ENCODE measurements around the gene GVQW3. TPM values are rescaled to one million over a fixed set of nuclear protein-coding genes. Genes with fewer than 3 reads are reported as not detected.

The GVQW3 gene
- total and polyA plus RNA-seq, 9 donors = 2.7 to 6.0 (median 3.5) TPM

GRCh38 chr11:76380159-76380976 is 755 bp upstream of the GVQW3 start:
- Histone ChIP-seq H3K4me3 (ENCODE audit: low read length) (peak overlapping the region; percentile 78), H3K4me1 (ENCODE audit: control insufficient read depth, insufficient read depth, low read length) (peaks cover 24% of the 10 kb centered on the region)
- under 1% methylated on average over 72 of the region's 85 CpGs for WGBS (ENCODE audit: insufficient coverage)

GRCh38 chr11:76382209-76382608 is 1.1 kb downstream of the GVQW3 start:
- H3K27ac ChIP-seq (ENCODE audit: low read length) = no peak overlapping the region
- peaks cover 5% of the 10 kb centered on the region for H3K36me3 ChIP-seq (ENCODE audit: control insufficient read depth, insufficient read depth, low read length)
- no peak overlapping the region for H3K4me3 ChIP-seq (ENCODE audit: low read length)
- H3K9me3 ChIP-seq (replicated peaks; ENCODE audit: control insufficient read depth, low read depth, low read length) = no peaks in the 10 kb centered on the region
- H3K27me3 ChIP-seq (ENCODE audit: control insufficient read depth, insufficient read depth, low read length) = no peaks in the 10 kb centered on the region
- WGBS (ENCODE audit: insufficient coverage) = 83% methylated on average over 4 of the region's 6 CpGs
- DNase-seq = no peak
- peaks cover 24% of the 10 kb centered on the region for H3K4me1 ChIP-seq (ENCODE audit: control insufficient read depth, insufficient read depth, low read length)

More at GRCh38 chr11:76380159-76380976, 755 bp upstream of the GVQW3 start:
- Histone ChIP-seq H3K9me3 (replicated peaks; ENCODE audit: control insufficient read depth, low read depth, low read length) (no peaks in the 10 kb centered on the region), H3K36me3 (ENCODE audit: control insufficient read depth, insufficient read depth, low read length) (peaks cover 3% of the 10 kb centered on the region), H3K27me3 (ENCODE audit: control insufficient read depth, insufficient read depth, low read length) (no peaks in the 10 kb centered on the region), H3K27ac (ENCODE audit: low read length) (peak overlapping the region; percentile 53)
- DNase-seq = no peak

- no peak overlapping the region for H3K27ac ChIP-seq (ENCODE audit: low read length)
- no peak overlapping the region for H3K4me3 ChIP-seq (ENCODE audit: low read length)
- H3K9me3 ChIP-seq (replicated peaks; ENCODE audit: control insufficient read depth, low read depth, low read length) = no peaks in the 10 kb centered on the region
- 72% methylated on average over 4 of the region's 5 CpGs for WGBS (ENCODE audit: insufficient coverage)
- peaks cover 19% of the 10 kb centered on the region for H3K4me1 ChIP-seq (ENCODE audit: control insufficient read depth, insufficient read depth, low read length)
- no peak for DNase-seq
- no peaks in the 10 kb centered on the region for H3K27me3 ChIP-seq (ENCODE audit: control insufficient read depth, insufficient read depth, low read length)
- H3K36me3 ChIP-seq (ENCODE audit: control insufficient read depth, insufficient read depth, low read length) = peaks cover 5% of the 10 kb centered on the region
Observed at GRCh38 chr11:76385903-76386302, 4.8 kb downstream of the GVQW3 start.

GRCh38 chr11:76388408-76388807 is 7.3 kb downstream of the GVQW3 start:
- no peak for DNase-seq
- WGBS (ENCODE audit: insufficient coverage) = no CpG with 5 or more reads among the region's 2 CpGs
- Histone ChIP-seq H3K36me3 (ENCODE audit: control insufficient read depth, insufficient read depth, low read length) (peaks cover 5% of the 10 kb centered on the region), H3K4me3 (ENCODE audit: low read length) (no peak overlapping the region), H3K4me1 (ENCODE audit: control insufficient read depth, insufficient read depth, low read length) (peaks cover 3% of the 10 kb centered on the region), H3K27ac (ENCODE audit: low read length) (no peak overlapping the region), H3K9me3 (replicated peaks; ENCODE audit: control insufficient read depth, low read depth, low read length) (no peaks in the 10 kb centered on the region), H3K27me3 (ENCODE audit: control insufficient read depth, insufficient read depth, low read length) (no peaks in the 10 kb centered on the region)

GRCh38 chr11:76391021-76391420 is 9.9 kb downstream of the GVQW3 start:
- no peak for DNase-seq
- WGBS (ENCODE audit: insufficient coverage) = 46% methylated on average over 3 of the region's 6 CpGs

GRCh38 chr11:76391811-76392475 is 10.8 kb downstream of the GVQW3 start:
- no peak for DNase-seq
- no peak overlapping the region for H3K4me3 ChIP-seq (ENCODE audit: low read length)

More at GRCh38 chr11:76391021-76391420, 9.9 kb downstream of the GVQW3 start:
- H3K27ac ChIP-seq (ENCODE audit: low read length) = no peak overlapping the region
- peaks cover 3% of the 10 kb centered on the region for H3K4me1 ChIP-seq (ENCODE audit: control insufficient read depth, insufficient read depth, low read length)
- no peaks in the 10 kb centered on the region for H3K9me3 ChIP-seq (replicated peaks; ENCODE audit: control insufficient read depth, low read depth, low read length)
- H3K36me3 ChIP-seq (ENCODE audit: control insufficient read depth, insufficient read depth, low read length) = no peaks in the 10 kb centered on the region
- no peaks in the 10 kb centered on the region for H3K27me3 ChIP-seq (ENCODE audit: control insufficient read depth, insufficient read depth, low read length)
- no peak overlapping the region for H3K4me3 ChIP-seq (ENCODE audit: low read length)

GRCh38 chr11:76392870-76393269 is 11.7 kb downstream of the GVQW3 start:
- Histone ChIP-seq H3K27me3 (ENCODE audit: control insufficient read depth, insufficient read depth, low read length) (no peaks in the 10 kb centered on the region), H3K36me3 (ENCODE audit: control insufficient read depth, insufficient read depth, low read length) (no peaks in the 10 kb centered on the region), H3K9me3 (replicated peaks; ENCODE audit: control insufficient read depth, low read depth, low read length) (no peaks in the 10 kb centered on the region), H3K4me1 (ENCODE audit: control insufficient read depth, insufficient read depth, low read length) (peaks cover 3% of the 10 kb centered on the region), H3K4me3 (ENCODE audit: low read length) (no peak overlapping the region), H3K27ac (ENCODE audit: low read length) (no peak overlapping the region)
- WGBS (ENCODE audit: insufficient coverage) = no CpG with 5 or more reads among the region's 1 CpG
- no peak for DNase-seq

More at GRCh38 chr11:76391811-76392475, 10.8 kb downstream of the GVQW3 start:
- Histone ChIP-seq H3K27me3 (ENCODE audit: control insufficient read depth, insufficient read depth, low read length) (no peaks in the 10 kb centered on the region), H3K9me3 (replicated peaks; ENCODE audit: control insufficient read depth, low read depth, low read length) (no peaks in the 10 kb centered on the region), H3K27ac (ENCODE audit: low read length) (no peak overlapping the region), H3K4me1 (ENCODE audit: control insufficient read depth, insufficient read depth, low read length) (peaks cover 3% of the 10 kb centered on the region), H3K36me3 (ENCODE audit: control insufficient read depth, insufficient read depth, low read length) (no peaks in the 10 kb centered on the region)
- WGBS (ENCODE audit: insufficient coverage) = 90% methylated on average over 5 of the region's 7 CpGs

GRCh38 chr11:76394411-76394810 is 13.3 kb downstream of the GVQW3 start:
- no peak for DNase-seq
- H3K27ac ChIP-seq (ENCODE audit: low read length) = no peak overlapping the region
- H3K27me3 ChIP-seq (ENCODE audit: control insufficient read depth, insufficient read depth, low read length) = no peaks in the 10 kb centered on the region
- peaks cover 3% of the 10 kb centered on the region for H3K4me1 ChIP-seq (ENCODE audit: control insufficient read depth, insufficient read depth, low read length)
- H3K9me3 ChIP-seq (replicated peaks; ENCODE audit: control insufficient read depth, low read depth, low read length) = no peaks in the 10 kb centered on the region
- no peak overlapping the region for H3K4me3 ChIP-seq (ENCODE audit: low read length)
- no peaks in the 10 kb centered on the region for H3K36me3 ChIP-seq (ENCODE audit: control insufficient read depth, insufficient read depth, low read length)

GRCh38 chr11:76395296-76395695 is 14.2 kb downstream of the GVQW3 start:
- no peaks in the 10 kb centered on the region for H3K9me3 ChIP-seq (replicated peaks; ENCODE audit: control insufficient read depth, low read depth, low read length)
- no peak overlapping the region for H3K4me3 ChIP-seq (ENCODE audit: low read length)
- H3K36me3 ChIP-seq (ENCODE audit: control insufficient read depth, insufficient read depth, low read length) = no peaks in the 10 kb centered on the region
- no peak overlapping the region for H3K27ac ChIP-seq (ENCODE audit: low read length)
- DNase-seq = no peak
- WGBS (ENCODE audit: insufficient coverage) = no CpG with 5 or more reads among the region's 1 CpG
- no peaks in the 10 kb centered on the region for H3K27me3 ChIP-seq (ENCODE audit: control insufficient read depth, insufficient read depth, low read length)
- peaks cover 3% of the 10 kb centered on the region for H3K4me1 ChIP-seq (ENCODE audit: control insufficient read depth, insufficient read depth, low read length)

GRCh38 chr11:76397383-76397782 is 16.3 kb downstream of the GVQW3 start:
- WGBS (ENCODE audit: insufficient coverage) = no CpG with 5 or more reads among the region's 3 CpGs
- Histone ChIP-seq H3K4me3 (ENCODE audit: low read length) (no peak overlapping the region), H3K9me3 (replicated peaks; ENCODE audit: control insufficient read depth, low read depth, low read length) (no peaks in the 10 kb centered on the region), H3K27me3 (ENCODE audit: control insufficient read depth, insufficient read depth, low read length) (no peaks in the 10 kb centered on the region), H3K27ac (ENCODE audit: low read length) (no peak overlapping the region), H3K36me3 (ENCODE audit: control insufficient read depth, insufficient read depth, low read length) (no peaks in the 10 kb centered on the region), H3K4me1 (ENCODE audit: control insufficient read depth, insufficient read depth, low read length) (no peaks in the 10 kb centered on the region)
- no peak for DNase-seq

All from muscle of leg (tissue), 11 donors.